ENCODE measurements around the gene TMEM169. TPM values are rescaled to one million over a fixed set of nuclear protein-coding genes. Genes with fewer than 3 reads are reported as not detected.

Gene TMEM169
- total RNA-seq, 1 donor from 2014 or later: 20.1 TPM

GRCh38 chr2:216151313-216152025, 69.8 kb downstream of the TMEM169 start:
- Histone ChIP-seq H3K9me3 (ENCODE audit: insufficient read depth, low read depth, low read length) (no peaks in the 10 kb centered on the region), H3K27me3 (ENCODE audit: insufficient read depth, low read length) (no peaks in the 10 kb centered on the region), H3K79me2 (ENCODE audit: insufficient read depth, low read length) (peaks cover 75% of the 10 kb centered on the region), H3K4me2 (ENCODE audit: low read length) (no peak overlapping the region), H3K4me3 (ENCODE audit: insufficient read depth, low read depth, low read length) (no peak overlapping the region), H3K27ac (ENCODE audit: low read depth, low read length) (no peak overlapping the region), H3K9ac (ENCODE audit: low read length) (no peak overlapping the region), H3K4me1 (ENCODE audit: insufficient read depth, low read length) (peaks cover 7% of the 10 kb centered on the region), H4K20me1 (ENCODE audit: insufficient read depth, low read length) (peaks cover 42% of the 10 kb centered on the region), H3K36me3 (ENCODE audit: insufficient read depth, low read length) (peaks cover 73% of the 10 kb centered on the region), H2AFZ (ENCODE audit: low read depth, low read length) (no peak overlapping the region)
- Mint-ChIP-seq H3K4me1 (ENCODE audit: low read depth, unreplicated experiment) (peaks cover 30% of the 10 kb centered on the region), H3K36me3 (ENCODE audit: low read depth, unreplicated experiment) (peaks cover 4% of the 10 kb centered on the region), H3K9me3 (ENCODE audit: unreplicated experiment) (no peaks in the 10 kb centered on the region), H3K4me3 (ENCODE audit: unreplicated experiment) (no peak overlapping the region), H3K27me3 (ENCODE audit: low read depth, unreplicated experiment) (no peaks in the 10 kb centered on the region), H3K27ac (ENCODE audit: unreplicated experiment) (peak overlapping the region; percentile 35)
- TF ChIP-seq EZH2 (IDR thresholded peaks at IDR 0.05; ENCODE audit: insufficient read depth, low read length): no peak
- no peak for TF ChIP-seq CTCF (IDR thresholded peaks at IDR 0.05; ENCODE audit: insufficient read depth, low read depth, low read length)
- FAIRE-seq: no peak
- no peak for DNase-seq (ENCODE audit: low read depth)

Other genes with a start within 250 kb of the TMEM169 start
- gene MREG, start 68.4 kb upstream of the TMEM169 start, total RNA-seq: 5.3 and 7.8 TPM in 2 replicates
- 17.0 and 17.3 TPM in 2 replicates for gene PECR, start 110 bp upstream of the TMEM169 start, total RNA-seq
- 237 and 249 TPM in 2 replicates for gene XRCC5, start 27.4 kb downstream of the TMEM169 start, total RNA-seq